ENCODE results near the gene GALM. TPM values are rescaled to one million over a fixed set of nuclear protein-coding genes. Genes with fewer than 3 reads are reported as not detected.

Gene GALM
- total RNA-seq, 1 experiment from 2014 or later, result 10.0 TPM

DNA sequence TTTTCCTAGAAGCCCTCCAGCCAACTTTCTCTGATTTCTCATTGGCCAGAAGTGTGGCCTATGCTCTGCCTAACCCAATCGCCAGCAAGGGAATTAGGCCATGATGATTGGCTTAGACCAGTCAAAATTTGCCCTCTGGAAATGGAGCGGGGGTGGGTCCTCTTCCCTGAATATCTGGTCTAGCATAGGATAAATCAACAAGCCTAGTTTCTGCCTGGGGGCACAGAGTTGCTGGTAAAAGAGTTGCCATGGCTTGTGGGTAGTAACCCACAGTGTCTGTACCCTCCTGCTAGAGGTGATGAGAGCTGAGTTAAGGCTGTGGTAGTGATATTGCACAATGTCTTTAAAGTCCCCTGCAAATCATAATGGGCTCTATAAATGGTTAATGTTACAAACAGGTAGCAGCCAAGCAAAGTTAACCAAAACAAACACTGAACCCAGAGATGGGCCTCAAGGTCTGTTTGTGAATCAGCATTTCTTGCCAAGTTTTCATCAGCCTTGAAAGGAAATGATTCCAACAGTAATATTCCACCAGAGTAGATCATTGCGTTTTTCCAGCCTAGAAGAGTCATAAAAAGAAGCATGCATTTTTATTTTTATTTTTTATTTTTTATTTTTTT lies 19.3 kb downstream of the GALM start:
- H2AFZ ChIP-seq (ENCODE audit: low read length), result no peak overlapping the region
- no peaks in the 10 kb centered on the region for H3K79me2 ChIP-seq (ENCODE audit: insufficient read depth, low read length)
- H3K14ac ChIP-seq (ENCODE audit: insufficient read depth, low read length), result no peak overlapping the region
- no peak overlapping the region for H2BK15ac ChIP-seq (ENCODE audit: low read depth, low read length)
- H3K4ac ChIP-seq (ENCODE audit: low read depth, low read length), result no peak overlapping the region
- H2BK120ac ChIP-seq (ENCODE audit: low read depth, low read length, poor library complexity, severe bottlenecking), result no peak overlapping the region
- Mint-ChIP-seq H3K36me3 (ENCODE audit: insufficient read depth in 1 of 3, low read depth in 3 of 3) (peaks cover 0 to 30% (median 15%) of the 10 kb centered on the region in 3 experiments; a peak in 6 of 7 replicates), H3K4me3 (no peak overlapping the region), H3K9me3 (no peaks in the 10 kb centered on the region), H3K4me1 (no peaks in the 10 kb centered on the region), H3K27ac (peak overlapping the region in 1 of 3 experiments; percentile 62; a peak in 1 of 7 replicates), H3K27me3 (ENCODE audit: low read depth) (no peaks in the 10 kb centered on the region)
- no peak overlapping the region for H4K8ac ChIP-seq (replicated peaks; ENCODE audit: insufficient read length, low read depth, low read length)
- no peak overlapping the region for H3K9ac ChIP-seq (ENCODE audit: extremely low read depth, insufficient read length, low read length)
- H4K20me1 ChIP-seq (ENCODE audit: control insufficient read depth, insufficient read depth, insufficient read length), result no peaks in the 10 kb centered on the region
- no peak for DNase-seq
- H4K5ac ChIP-seq (ENCODE audit: insufficient read length, low read depth, low read length), result no peak overlapping the region
- no peaks in the 10 kb centered on the region for H3K27me3 ChIP-seq (ENCODE audit: insufficient read depth, low read length)
- WGBS (ENCODE audit: extremely low coverage, insufficient read length, low lambda C conversion rate), result no CpG with 5 or more reads among the region's 3 CpGs
- no peak overlapping the region for H4K91ac ChIP-seq (ENCODE audit: insufficient read length, low read depth, low read length)
- no peaks in the 10 kb centered on the region for H3K23me2 ChIP-seq (ENCODE audit: insufficient read length, low read depth, low read length, poor library complexity, severe bottlenecking)
- no peak overlapping the region for H3K56ac ChIP-seq (ENCODE audit: insufficient read length, low read depth, low read length)
- TF ChIP-seq, protein P1, sequence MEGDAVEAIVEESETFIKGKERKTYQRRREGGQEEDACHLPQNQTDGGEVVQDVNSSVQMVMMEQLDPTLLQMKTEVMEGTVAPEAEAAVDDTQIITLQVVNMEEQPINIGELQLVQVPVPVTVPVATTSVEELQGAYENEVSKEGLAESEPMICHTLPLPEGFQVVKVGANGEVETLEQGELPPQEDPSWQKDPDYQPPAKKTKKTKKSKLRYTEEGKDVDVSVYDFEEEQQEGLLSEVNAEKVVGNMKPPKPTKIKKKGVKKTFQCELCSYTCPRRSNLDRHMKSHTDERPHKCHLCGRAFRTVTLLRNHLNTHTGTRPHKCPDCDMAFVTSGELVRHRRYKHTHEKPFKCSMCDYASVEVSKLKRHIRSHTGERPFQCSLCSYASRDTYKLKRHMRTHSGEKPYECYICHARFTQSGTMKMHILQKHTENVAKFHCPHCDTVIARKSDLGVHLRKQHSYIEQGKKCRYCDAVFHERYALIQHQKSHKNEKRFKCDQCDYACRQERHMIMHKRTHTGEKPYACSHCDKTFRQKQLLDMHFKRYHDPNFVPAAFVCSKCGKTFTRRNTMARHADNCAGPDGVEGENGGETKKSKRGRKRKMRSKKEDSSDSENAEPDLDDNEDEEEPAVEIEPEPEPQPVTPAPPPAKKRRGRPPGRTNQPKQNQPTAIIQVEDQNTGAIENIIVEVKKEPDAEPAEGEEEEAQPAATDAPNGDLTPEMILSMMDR (conservative IDR thresholded peaks at IDR 0.05), result no peak
- H3K4me1 ChIP-seq (ENCODE audit: insufficient read depth, low read length), result no peaks in the 10 kb centered on the region
- H3K79me1 ChIP-seq (ENCODE audit: insufficient read depth, low read depth, low read length, poor library complexity, severe bottlenecking), result no peaks in the 10 kb centered on the region
- no peak overlapping the region for H2AK5ac ChIP-seq (ENCODE audit: insufficient read length, low read length)
- H3K23ac ChIP-seq (ENCODE audit: insufficient read length, low read depth, low read length), result no peak overlapping the region
- H3T11ph ChIP-seq (ENCODE audit: low read length), result no peak overlapping the region
- H3K18ac ChIP-seq (ENCODE audit: insufficient read length, low read depth, low read length), result no peak overlapping the region
- no peaks in the 10 kb centered on the region for H3K9me3 ChIP-seq (ENCODE audit: control insufficient read depth, low read depth, low read length)
- no peak overlapping the region for H3K27ac ChIP-seq (ENCODE audit: insufficient read length, low read depth, low read length)
- no peak overlapping the region for H2BK5ac ChIP-seq (ENCODE audit: insufficient read length, low read length)
- no peak overlapping the region for H3K4me2 ChIP-seq (ENCODE audit: insufficient read depth, insufficient read length, low read length)
- H2BK12ac ChIP-seq (ENCODE audit: insufficient read length, low read depth, low read length), result no peak overlapping the region
- no peak overlapping the region for H2BK20ac ChIP-seq (ENCODE audit: low read depth, low read length, poor library complexity, severe bottlenecking)

All from H9 (cell line).